ENCODE results near the gene LRRC34.

LRRC34 gene

DNA sequence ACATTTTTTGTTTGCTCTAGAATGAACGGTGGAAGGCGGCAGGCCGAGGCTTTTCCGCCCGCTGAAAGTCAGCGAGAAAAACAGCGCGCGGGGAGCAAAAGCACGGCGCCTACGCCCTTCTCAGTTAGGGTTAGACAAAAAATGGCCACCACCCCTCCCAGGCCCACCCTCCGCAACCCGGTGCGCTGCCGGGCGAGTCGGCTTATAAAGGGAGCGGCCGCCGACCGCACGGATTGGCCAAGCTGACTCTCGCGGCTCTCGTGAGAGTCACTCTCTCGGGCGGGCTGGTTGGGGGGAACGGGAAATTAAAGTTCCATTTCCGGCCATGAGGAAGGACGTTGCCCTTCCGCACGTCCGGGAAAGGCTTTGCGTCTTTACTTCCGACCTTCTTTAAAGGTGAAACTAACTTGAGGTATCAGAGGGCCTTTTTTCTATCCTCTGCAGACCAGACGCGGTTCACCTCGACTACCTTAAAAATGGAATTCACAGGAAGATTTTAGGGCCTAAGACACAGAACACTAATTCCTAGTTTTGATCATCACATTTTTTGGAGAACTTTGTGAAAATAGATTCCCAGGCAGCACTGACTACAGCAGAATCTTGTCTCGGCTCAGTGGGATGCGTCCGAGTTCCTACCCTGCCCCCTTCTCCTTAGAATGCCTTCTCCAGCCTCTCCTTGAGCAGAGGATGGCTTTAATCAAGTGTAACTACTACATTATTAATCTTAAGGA lies 47.7 kb downstream of the LRRC34 start, which contains the start of gene TERC:
TSS of gene TERC (minus strand) at position 179 of the 731 bp plus-strand sequence.
- peak; percentile 83 to 86 for DNase-seq (ENCODE audit: low read depth in 2 of 2)

DNA sequence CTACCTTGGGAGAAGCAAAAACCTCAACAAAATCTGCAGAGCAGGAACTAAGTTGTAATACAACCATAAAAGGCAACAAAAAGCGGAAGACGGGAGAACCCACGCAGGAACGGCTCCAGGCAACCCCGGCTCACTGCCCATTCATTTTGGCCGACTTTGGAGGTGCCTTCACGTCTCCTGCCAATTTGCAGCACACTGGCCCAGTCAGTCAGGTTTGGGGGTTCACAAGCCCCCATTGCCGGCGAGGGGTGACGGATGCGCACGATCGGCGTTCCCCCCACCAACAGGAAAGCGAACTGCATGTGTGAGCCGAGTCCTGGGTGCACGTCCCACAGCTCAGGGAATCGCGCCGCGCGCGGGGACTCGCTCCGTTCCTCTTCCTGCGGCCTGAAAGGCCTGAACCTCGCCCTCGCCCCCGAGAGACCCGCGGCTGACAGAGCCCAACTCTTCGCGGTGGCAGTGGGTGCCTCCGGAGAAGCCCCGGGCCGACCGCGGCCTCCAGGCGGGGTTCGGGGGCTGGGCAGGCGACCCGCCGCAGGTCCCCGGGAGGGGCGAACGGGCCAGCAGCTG lies 48.3 kb downstream of the LRRC34 start:
- DNase-seq (ENCODE audit: low read depth in 2 of 2): peak; percentile 37 to 42

DNA sequence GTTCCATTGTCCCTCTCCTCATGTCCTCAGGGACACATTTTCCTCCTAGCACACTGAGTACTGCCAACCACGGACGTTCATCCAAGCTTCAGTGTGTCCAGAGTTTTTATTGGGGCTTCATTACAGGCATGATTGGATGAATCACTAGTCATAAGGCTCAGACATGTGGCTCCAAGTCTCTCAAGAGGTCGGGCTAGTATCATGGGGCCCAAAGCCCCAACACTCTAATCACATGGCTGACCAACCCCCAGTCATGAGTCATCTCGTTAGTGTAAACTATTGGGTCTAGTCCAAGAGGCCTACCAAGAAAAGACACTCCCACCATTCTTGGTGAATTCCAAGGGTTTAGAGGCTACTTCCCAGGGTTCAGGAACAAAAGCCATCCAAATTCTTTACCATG lies 52.2 kb downstream of the LRRC34 start:
- DNase-seq (ENCODE audit: low read depth in 2 of 2): no peak

DNA sequence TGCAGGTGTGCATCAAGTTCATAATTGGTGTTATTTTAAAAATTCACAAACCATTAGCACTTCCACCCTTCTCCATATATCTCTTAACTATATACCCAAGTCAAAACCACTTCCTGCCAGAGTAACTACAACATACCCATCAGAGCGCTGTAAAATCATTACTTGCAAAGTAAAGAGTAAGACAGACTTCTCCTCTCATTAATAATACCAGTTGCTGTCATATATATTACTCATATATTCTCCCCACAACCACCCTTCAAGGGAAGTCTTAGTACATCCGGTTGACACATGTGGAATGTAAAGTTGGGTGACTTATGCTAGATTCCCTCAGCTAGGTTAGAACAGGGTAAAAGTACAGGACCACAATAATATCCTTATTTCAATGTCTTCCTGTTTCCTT lies 53.4 kb downstream of the LRRC34 start:
- no peak for DNase-seq (ENCODE audit: low read depth in 2 of 2)

DNA sequence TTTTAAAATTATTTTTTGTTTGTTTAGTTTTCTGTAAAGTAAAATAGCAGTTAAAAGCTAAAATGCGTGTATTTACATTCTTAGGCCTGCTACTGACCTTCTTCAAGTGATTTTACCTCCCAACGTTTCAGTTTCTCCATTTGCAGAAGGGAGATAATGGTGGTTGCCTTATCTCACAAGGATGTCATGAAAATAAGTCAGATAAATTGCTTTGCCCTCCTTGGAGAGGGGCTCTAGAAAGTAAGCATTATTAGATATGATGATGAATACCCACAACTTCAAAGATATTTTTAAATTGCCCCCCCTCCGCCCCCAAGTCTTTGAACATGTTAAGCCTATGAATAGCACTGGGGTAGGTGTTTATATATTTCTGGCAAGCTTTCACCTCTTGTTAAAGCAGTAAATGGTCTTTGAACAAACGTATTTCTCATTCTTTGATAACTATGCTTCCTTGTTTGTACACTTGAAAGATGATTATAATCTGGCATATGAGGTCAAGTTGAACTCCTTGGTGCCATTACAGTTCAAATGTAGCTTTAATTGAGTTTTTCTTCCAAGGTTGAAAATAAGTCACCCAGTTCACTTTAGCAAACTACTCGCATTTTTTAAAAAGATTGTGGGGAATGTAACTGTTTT lies 54.2 kb downstream of the LRRC34 start:
- DNase-seq (ENCODE audit: low read depth in 2 of 2): no peak

DNA sequence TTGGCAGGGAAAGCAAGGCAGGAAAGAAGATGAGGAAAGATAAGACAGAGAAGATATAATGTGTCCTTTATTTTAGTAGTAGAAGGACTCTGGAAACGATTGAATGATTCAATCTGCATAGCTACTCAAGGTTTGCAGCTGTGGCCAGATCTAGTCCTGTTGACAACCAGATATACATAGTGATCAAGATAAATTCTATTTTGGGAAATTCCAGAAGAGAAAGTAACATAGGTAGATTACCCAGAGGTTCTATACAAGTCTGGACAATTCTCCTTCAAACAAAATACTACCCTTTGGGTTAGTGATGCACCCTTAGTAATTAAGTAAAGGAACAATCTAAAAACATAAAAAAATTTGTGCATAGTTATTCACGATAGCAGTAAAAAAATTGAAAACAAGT lies 57.2 kb downstream of the LRRC34 start:
- no peak for DNase-seq (ENCODE audit: low read depth in 2 of 2)

DNA sequence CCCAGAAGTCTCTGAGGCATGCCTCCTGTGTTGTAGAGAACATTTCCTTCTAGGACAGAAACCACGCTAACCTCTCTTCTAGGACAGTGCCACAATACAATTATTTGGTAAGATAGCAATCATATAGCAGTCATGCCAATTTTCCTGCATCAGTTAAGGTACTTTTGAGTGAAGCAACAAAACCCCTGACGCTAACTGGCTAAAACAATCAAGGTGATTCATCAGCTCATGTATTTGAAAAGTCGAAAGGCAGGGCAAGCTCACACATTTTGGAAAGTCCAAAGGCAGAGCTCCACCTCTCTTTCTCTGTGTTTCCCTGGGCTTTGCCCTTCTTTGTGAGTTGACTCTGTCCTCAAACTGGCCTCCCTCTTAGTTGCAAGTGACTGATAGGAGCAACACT lies 58.0 kb downstream of the LRRC34 start:
- DNase-seq (ENCODE audit: low read depth in 2 of 2): no peak

DNA sequence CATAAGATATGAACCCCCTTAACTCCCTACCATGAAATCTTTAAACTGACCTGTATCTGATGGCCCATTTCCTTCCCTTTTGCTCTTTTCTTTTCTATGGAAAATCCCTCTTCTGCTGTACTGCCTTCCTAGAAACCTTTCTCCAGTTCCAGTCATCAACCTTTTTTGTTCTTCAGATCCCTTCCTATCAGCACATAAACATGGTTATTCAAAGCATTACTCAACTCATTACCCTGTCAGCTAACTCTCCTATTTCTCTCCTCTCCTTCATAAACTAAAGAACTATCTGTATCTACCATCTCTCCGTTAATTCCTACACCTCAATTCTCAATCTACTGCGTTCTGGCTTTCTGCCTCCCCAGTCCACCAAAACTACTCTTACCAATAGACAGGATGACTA lies 60.8 kb downstream of the LRRC34 start:
- no peak for DNase-seq (ENCODE audit: low read depth in 2 of 2)

DNA sequence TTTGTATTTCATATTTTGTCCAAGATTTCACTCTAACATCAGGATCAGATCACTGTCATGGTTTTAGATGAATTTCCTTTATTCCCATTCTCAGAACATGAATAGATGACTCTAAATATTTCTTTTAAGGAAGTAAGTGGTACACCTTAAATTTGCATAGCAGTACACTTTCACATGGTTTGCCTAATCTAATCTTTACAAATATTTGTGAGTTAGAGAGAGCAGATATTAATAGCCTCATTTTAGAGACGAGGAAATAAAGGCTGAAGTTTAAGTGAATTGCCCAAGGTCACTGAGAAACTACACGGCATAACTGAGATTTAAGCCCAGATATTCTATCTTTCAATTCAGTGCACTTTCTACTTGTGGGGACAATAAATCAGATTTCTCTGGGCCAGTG lies 62.0 kb downstream of the LRRC34 start:
- DNase-seq (ENCODE audit: low read depth in 2 of 2): no peak

DNA sequence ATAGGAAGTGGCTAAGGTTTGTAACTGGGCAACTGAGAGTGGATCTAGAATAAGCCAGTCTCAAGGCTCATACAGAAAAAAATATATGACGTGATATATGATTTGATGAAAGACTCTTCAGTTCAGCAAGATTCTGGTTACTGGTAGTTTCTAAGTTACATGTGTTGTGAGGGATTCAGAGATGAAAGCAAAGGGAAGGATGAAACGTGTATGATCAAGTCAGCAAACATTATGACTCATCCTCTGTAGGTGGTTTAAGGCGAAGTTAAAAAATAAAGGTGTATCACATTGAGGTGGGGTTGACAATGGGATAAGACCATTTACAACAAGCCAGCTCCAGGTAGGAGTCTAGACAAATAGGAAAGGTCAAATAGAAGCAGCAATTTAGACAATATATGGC lies 64.0 kb downstream of the LRRC34 start:
- DNase-seq (ENCODE audit: low read depth in 2 of 2): no peak

DNA sequence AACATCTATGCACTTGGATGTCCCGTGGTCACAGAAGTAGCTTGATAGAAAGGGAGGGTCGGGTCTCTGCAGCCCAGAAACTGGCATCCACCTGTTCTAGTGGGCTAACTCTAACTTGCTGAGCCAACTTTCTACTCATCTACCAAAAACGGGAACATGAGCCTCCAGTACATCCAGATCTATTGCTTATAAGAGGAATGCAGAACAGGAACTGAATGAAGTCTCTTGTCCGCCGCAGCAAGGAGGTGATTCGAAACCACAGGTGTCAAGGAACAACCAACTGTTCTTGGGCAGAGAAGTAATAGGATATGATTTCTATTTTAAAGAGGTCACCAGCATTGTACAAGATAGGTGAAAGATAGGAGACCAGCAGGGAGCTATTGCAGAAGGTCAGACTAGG lies 65.8 kb downstream of the LRRC34 start:
- no peak for DNase-seq (ENCODE audit: low read depth in 2 of 2)

DNA sequence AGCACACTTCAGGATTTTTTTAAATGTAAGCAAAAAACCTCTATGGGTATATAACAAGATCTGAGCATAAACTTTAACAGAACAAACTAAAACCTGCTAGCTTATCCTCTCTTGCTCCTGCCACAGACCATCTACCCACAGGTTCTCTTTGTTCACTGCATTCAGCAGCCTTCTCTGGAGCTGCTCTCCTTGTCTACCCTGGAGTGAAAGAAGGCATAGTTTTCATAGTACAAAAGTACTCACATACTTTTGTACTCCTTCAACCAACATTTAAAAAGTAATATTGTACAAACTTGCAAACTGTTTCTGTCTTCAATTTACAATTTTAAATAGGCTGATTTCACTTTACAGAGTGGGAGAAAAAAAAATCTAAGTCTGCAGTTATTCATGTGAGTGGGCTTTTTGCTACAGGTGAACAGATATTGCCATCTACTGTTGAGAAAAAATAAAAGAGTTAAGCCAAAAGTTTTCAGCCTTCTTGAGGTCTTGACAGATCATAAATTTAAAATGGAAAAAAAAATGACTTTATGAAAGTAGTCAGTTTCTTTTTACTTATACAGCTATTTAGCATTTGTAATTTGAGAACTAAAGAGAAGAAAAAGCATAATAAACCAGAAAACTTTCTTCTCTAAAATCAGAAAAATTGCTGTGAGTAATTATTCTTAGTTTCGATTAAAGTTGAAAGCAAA lies 68.2 kb downstream of the LRRC34 start:
- no peak for DNase-seq (ENCODE audit: low read depth in 2 of 2)

All from stimulated activated CD8-positive, alpha-beta memory T cell treated with anti-CD3 and anti-CD28 coated beads, Interleukin-2, amount 100 ng/mL, for 1 hour (primary cell).